GM23248 (cell line): ENCODE measurements around the gene HLA-DQA1. TPM values are rescaled to one million over a fixed set of nuclear protein-coding genes. Genes with fewer than 3 reads are reported as not detected.
"Not testable (repeated sequence)": the region's sequence is repeated elsewhere in the genome, so short reads cannot be mapped to it uniquely, and the experiment has no call there.

Experiments used
- DNase-seq: peaks from one replicate; pipeline ENCODE4 v3.0.0-alpha.2; 2015
- H2AFZ ChIP-seq: fragments of 200-600 bp; sonication (generic); 2 replicates; pipeline ENCODE4 v1.6.1; 2016; ENCODE audit warnings: antibody characterized with exemption
- H3F3A ChIP-seq: fragments of 200-600 bp; sonication (generic); 2 replicates; pipeline ENCODE4 v1.6.1; 2016; ENCODE audit warnings: mild to moderate bottlenecking, antibody characterized with exemption, mixed run types; ENCODE audit not compliant: insufficient read depth
- H3K27ac ChIP-seq: fragments of 200-600 bp; sonication (generic); 2 replicates; pipeline ENCODE4 v1.5.1; 2016; ENCODE audit warnings: mild to moderate bottlenecking
- H3K27me3 ChIP-seq: fragments of 200-600 bp; sonication (generic); replicated peaks from 2 replicates; pipeline ENCODE4 v1.6.1; 2016; ENCODE audit warnings: mild to moderate bottlenecking; ENCODE audit not compliant: insufficient read depth
- H3K36me3 ChIP-seq: fragments of 200-600 bp; sonication (generic); 2 replicates; pipeline ENCODE4 v1.6.1; 2016; ENCODE audit warnings: low read depth, mild to moderate bottlenecking
- H3K4me1 ChIP-seq: fragments of 200-600 bp; sonication (generic); 2 replicates; pipeline ENCODE4 v1.6.1; 2016; ENCODE audit warnings: mild to moderate bottlenecking; ENCODE audit not compliant: insufficient read depth
- H3K4me2 ChIP-seq: fragments of 200-600 bp; sonication (generic); one replicate; pipeline ENCODE4 v1.6.1; 2016; ENCODE audit warnings: mild to moderate bottlenecking; ENCODE audit not compliant: unreplicated experiment
- H3K4me3 ChIP-seq: fragments of 200-600 bp; sonication (generic); 2 replicates; pipeline ENCODE4 v1.5.1; 2016; ENCODE audit warnings: mild to moderate bottlenecking
- H3K79me2 ChIP-seq: fragments of 200-600 bp; sonication (generic); 2 replicates; pipeline ENCODE4 v1.6.1; 2016; ENCODE audit warnings: mild to moderate bottlenecking; ENCODE audit not compliant: insufficient read depth
- H3K9ac ChIP-seq: fragments of 200-600 bp; sonication (generic); 2 replicates; pipeline ENCODE4 v1.6.1; 2016; ENCODE audit warnings: mild to moderate bottlenecking
- H3K9me2 ChIP-seq: fragments of 200-600 bp; sonication (generic); 2 replicates; pipeline ENCODE4 v1.6.1; 2016; ENCODE audit warnings: mixed run types, mild to moderate bottlenecking, moderate library complexity; ENCODE audit not compliant: insufficient read depth
- H3K9me3 ChIP-seq: fragments of 200-600 bp; sonication (generic); one replicate; pipeline ENCODE4 v1.6.1; 2017; ENCODE audit warnings: low read depth
- H4K20me1 ChIP-seq: fragments of 200-600 bp; sonication (generic); 2 replicates; pipeline ENCODE4 v1.6.0; 2016; ENCODE audit not compliant: insufficient read depth
- EZH2 ChIP-seq: fragments of 200-600 bp; sonication (generic); IDR thresholded peaks from 2 replicates; pipeline ENCODE4 v1.6.1; 2018; ENCODE audit warnings: antibody characterized with exemption, mild to moderate bottlenecking; ENCODE audit not compliant: insufficient read depth, poor library complexity, severe bottlenecking
- EZH2phosphoT487 ChIP-seq: fragments of 200-600 bp; sonication (generic); IDR thresholded peaks from 2 replicates; pipeline ENCODE4 v1.6.1; 2018; ENCODE audit warnings: antibody characterized with exemption, moderate library complexity, mild to moderate bottlenecking, low read depth; ENCODE audit not compliant: insufficient read depth
- WGBS, 2 experiments: methylation state at CpG; one replicate each; pipeline ENCODE4 v1.1.6; 2015 to 2017; ENCODE audit warnings: low lambda C conversion rate in 2 of 2, low coverage in 1 of 2; ENCODE audit errors: missing lambda C conversion rate in 2 of 2; 5-methylcytosine and 5-hydroxymethylcytosine counted together
- in situ Hi-C: fragments of 300-500 bp; cut with MboI; formaldehyde crosslinking; loops from 2 replicates; pipeline ENCODE4 v1.15.0; 2020
- polyA plus RNA-seq: library from polyadenylated mRNA; unstranded; fragments of >200 nt; fragmentation: Nextera tagmentation; extraction: Ambion mirVana; gene quantifications from 2 replicates; pipeline ENCODE4 v1.2.1, GENCODE V29; 2016
- total RNA-seq: library from RNA; depleted of rRNA; stranded (reverse); fragments of >200 nt; shearing (Covaris generic); gene quantifications from 2 replicates; pipeline ENCODE4 v1.2.3, GENCODE V29; 2014

The HLA-DQA1 gene
- total and polyA plus RNA-seq, 2 experiments from 2014 or later: not detected

- no peaks in the 10 kb centered on the region for H3K4me1 ChIP-seq
- WGBS, 2 experiments: 46% methylated on average over 6 of the region's 6 CpGs
- no peaks in the 10 kb centered on the region for H3K36me3 ChIP-seq
Observed at GRCh38 chr6:32645047-32645703, 8.0 kb downstream of the HLA-DQA1 start.

GRCh38 chr6:32655203-32655710, 18.1 kb downstream of the HLA-DQA1 start:
- H4K20me1 ChIP-seq: no peaks in the 10 kb centered on the region
- no peaks in the 10 kb centered on the region for H3K36me3 ChIP-seq
- TF ChIP-seq EZH2 (no peak), EZH2phosphoT487 (no peak)
- no peak overlapping the region for H3K4me2 ChIP-seq
- in situ Hi-C loops: no loop called here
- no peak overlapping the region for H3K9ac ChIP-seq
- no peaks in the 10 kb centered on the region for H3F3A ChIP-seq
- H2AFZ ChIP-seq: no peak overlapping the region
- no peak overlapping the region for H3K4me3 ChIP-seq
- no peaks in the 10 kb centered on the region for H3K79me2 ChIP-seq
- no peaks in the 10 kb centered on the region for H3K4me1 ChIP-seq
- DNase-seq: no peak
- H3K9me2 ChIP-seq: no peaks in the 10 kb centered on the region
- H3K9me3 ChIP-seq: no peaks in the 10 kb centered on the region
- H3K27ac ChIP-seq: no peak overlapping the region
- WGBS, 2 experiments: 10 to 11% methylated on average over 2 of the region's 2 CpGs
- H3K27me3 ChIP-seq: no peaks in the 10 kb centered on the region

More at GRCh38 chr6:32645047-32645703, 8.0 kb downstream of the HLA-DQA1 start:
- no peak overlapping the region for H2AFZ ChIP-seq
- TF ChIP-seq EZH2phosphoT487 (no peak), EZH2 (no peak)
- H3K4me3 ChIP-seq: no peak overlapping the region
- no peaks in the 10 kb centered on the region for H3K9me2 ChIP-seq
- no peak overlapping the region for H3K9ac ChIP-seq
- no peaks in the 10 kb centered on the region for H4K20me1 ChIP-seq
- no peaks in the 10 kb centered on the region for H3K27me3 ChIP-seq
- no peaks in the 10 kb centered on the region for H3K79me2 ChIP-seq
- no peak overlapping the region for H3K27ac ChIP-seq
- DNase-seq: no peak
- in situ Hi-C loops: no loop called here
- H3F3A ChIP-seq: no peaks in the 10 kb centered on the region
- no peak overlapping the region for H3K4me2 ChIP-seq
- H3K9me3 ChIP-seq: no peaks in the 10 kb centered on the region

GRCh38 chr6:32657329-32657728, 20.1 kb downstream of the HLA-DQA1 start:
- H3K9me2 ChIP-seq, H3K9ac ChIP-seq, H3K27ac ChIP-seq, H3K4me2 ChIP-seq, H3K27me3 ChIP-seq, H3K9me3 ChIP-seq, H3K79me2 ChIP-seq, H3K4me3 ChIP-seq, H3K4me1 ChIP-seq, H4K20me1 ChIP-seq, DNase-seq, H2AFZ ChIP-seq, H3K36me3 ChIP-seq, H3F3A ChIP-seq, in situ Hi-C loops: not testable (repeated sequence)
- 11 to 15% methylated on average over 6 of the region's 6 CpGs for WGBS, 2 experiments

- DNase-seq, H3K27ac ChIP-seq, H3K4me2 ChIP-seq, H2AFZ ChIP-seq, H3K4me3 ChIP-seq, H3F3A ChIP-seq, H3K9ac ChIP-seq, in situ Hi-C loops, H3K27me3 ChIP-seq, H3K9me2 ChIP-seq, H4K20me1 ChIP-seq, H3K9me3 ChIP-seq, H3K4me1 ChIP-seq, H3K36me3 ChIP-seq, H3K79me2 ChIP-seq: not testable (repeated sequence)
Observed at GRCh38 chr6:32657819-32658218, 20.6 kb downstream of the HLA-DQA1 start.

GRCh38 chr6:32658268-32658897, 21.2 kb downstream of the HLA-DQA1 start:
- Histone ChIP-seq H3K9me2 (no peaks in the 10 kb centered on the region), H3F3A (no peaks in the 10 kb centered on the region), H2AFZ (no peak overlapping the region), H3K9me3 (no peaks in the 10 kb centered on the region), H3K4me3 (no peak overlapping the region), H3K36me3 (no peaks in the 10 kb centered on the region), H3K27ac (no peak overlapping the region), H3K4me2 (no peak overlapping the region), H3K4me1 (no peaks in the 10 kb centered on the region), H4K20me1 (no peaks in the 10 kb centered on the region), H3K27me3 (no peaks in the 10 kb centered on the region), H3K9ac (no peak overlapping the region), H3K79me2 (no peaks in the 10 kb centered on the region)
- no peak for DNase-seq
- no peak for TF ChIP-seq EZH2phosphoT487
- TF ChIP-seq EZH2: no peak
- WGBS, 2 experiments: 17 to 21% methylated on average over 6 of the region's 6 CpGs
- in situ Hi-C loops: no loop called here
